NCI-H748 (cell line): ENCODE results near the gene AFAP1L1.

ENCODE experiments used
- DNase-seq: peaks from one replicate; lab custom pipeline; 2025; ENCODE audit not compliant: unreplicated experiment; lab: John Stamatoyannopoulos, UW

The AFAP1L1 gene

GRCh38 chr5:149283626-149284480, 12.2 kb downstream of the AFAP1L1 start:
- peak; percentile 68 for DNase-seq

GRCh38 chr5:149284501-149284900, 12.8 kb downstream of the AFAP1L1 start:
- no peak for DNase-seq

GRCh38 chr5:149285153-149285552, 13.5 kb downstream of the AFAP1L1 start:
- no peak for DNase-seq

GRCh38 chr5:149288436-149288835, 16.8 kb downstream of the AFAP1L1 start:
- no peak for DNase-seq

- no peak for DNase-seq
Observed at GRCh38 chr5:149289301-149289700, 17.6 kb downstream of the AFAP1L1 start.

- DNase-seq, result no peak
Observed at GRCh38 chr5:149294872-149295829, 23.5 kb downstream of the AFAP1L1 start.

- no peak for DNase-seq
Observed at GRCh38 chr5:149297340-149298025, 25.8 kb downstream of the AFAP1L1 start.

GRCh38 chr5:149298163-149298562, 26.5 kb downstream of the AFAP1L1 start:
- no peak for DNase-seq

GRCh38 chr5:149298842-149299404, 27.3 kb downstream of the AFAP1L1 start:
- no peak for DNase-seq

- DNase-seq, result no peak
Observed at GRCh38 chr5:149299451-149300054, 27.9 kb downstream of the AFAP1L1 start.

GRCh38 chr5:149300441-149300840, 28.8 kb downstream of the AFAP1L1 start:
- no peak for DNase-seq

- no peak for DNase-seq
Observed at GRCh38 chr5:149301049-149301743, 29.5 kb downstream of the AFAP1L1 start.

GRCh38 chr5:149301744-149302380, 30.2 kb downstream of the AFAP1L1 start:
- no peak for DNase-seq

GRCh38 chr5:149302641-149303040, 31.0 kb downstream of the AFAP1L1 start:
- DNase-seq, result no peak

GRCh38 chr5:149303210-149303609, 31.6 kb downstream of the AFAP1L1 start:
- DNase-seq, result no peak

GRCh38 chr5:149304195-149305078, 32.8 kb downstream of the AFAP1L1 start:
- no peak for DNase-seq

GRCh38 chr5:149309354-149309753, 37.7 kb downstream of the AFAP1L1 start:
- no peak for DNase-seq

GRCh38 chr5:149310488-149310887, 38.8 kb downstream of the AFAP1L1 start:
- DNase-seq, result no peak
